Activated naive CD4-positive, alpha-beta T cell treated with anti-CD3 and anti-CD28 coated beads for 36 hours (primary cell): ENCODE measurements around the gene AVPR2. TPM values are rescaled to one million over a fixed set of nuclear protein-coding genes. Genes with fewer than 3 reads are reported as not detected.
A peak's percentile ranks its signal among the peaks of the same experiment; 100 is the strongest.

Experiments
- CTCF ChIA-PET: fragments of 350-600 bp; sonication (Branson Sonifier 250); formaldehyde crosslinking; loops from one replicate; lab custom pipeline; 2021; ENCODE audit warnings: antibody characterized with exemption; lab: Charles Lee
- DNase-seq: peaks from one replicate; pipeline ENCODE4 v3.0.0-alpha.2; 2020
- H3K27ac Mint-ChIP-seq: one replicate; pipeline ENCODE4 v1.8.0; 2021; ENCODE audit warnings: mild to moderate bottlenecking, mixed read lengths
- H3K27me3 Mint-ChIP-seq: one replicate; pipeline ENCODE4 v1.8.0; 2021; ENCODE audit warnings: low read depth, mixed read lengths
- H3K36me3 Mint-ChIP-seq: one replicate; pipeline ENCODE4 v1.8.0; 2021; ENCODE audit warnings: low read depth, mixed read lengths
- H3K4me1 Mint-ChIP-seq: one replicate; pipeline ENCODE4 v1.8.0; 2021; ENCODE audit warnings: low read depth, mixed read lengths
- H3K4me3 Mint-ChIP-seq: one replicate; pipeline ENCODE4 v1.8.0; 2021; ENCODE audit warnings: mild to moderate bottlenecking, moderate library complexity, mixed read lengths
- H3K9me3 Mint-ChIP-seq: one replicate; pipeline ENCODE4 v1.8.0; 2021; ENCODE audit warnings: mixed read lengths
- intact Hi-C: fragments of 100-400 bp; cut with micrococcal nuclease; formaldehyde crosslinking; loops from one replicate; pipeline ENCODE4 v1.15.1; 2023
- total RNA-seq, 2 experiments: library from RNA; stranded (reverse); gene quantifications; one replicate each; pipeline ENCODE4 v1.2.3, GENCODE V29; 2021

AVPR2 gene
- total RNA-seq, 2 experiments from 2014 or later, result not detected

DNA sequence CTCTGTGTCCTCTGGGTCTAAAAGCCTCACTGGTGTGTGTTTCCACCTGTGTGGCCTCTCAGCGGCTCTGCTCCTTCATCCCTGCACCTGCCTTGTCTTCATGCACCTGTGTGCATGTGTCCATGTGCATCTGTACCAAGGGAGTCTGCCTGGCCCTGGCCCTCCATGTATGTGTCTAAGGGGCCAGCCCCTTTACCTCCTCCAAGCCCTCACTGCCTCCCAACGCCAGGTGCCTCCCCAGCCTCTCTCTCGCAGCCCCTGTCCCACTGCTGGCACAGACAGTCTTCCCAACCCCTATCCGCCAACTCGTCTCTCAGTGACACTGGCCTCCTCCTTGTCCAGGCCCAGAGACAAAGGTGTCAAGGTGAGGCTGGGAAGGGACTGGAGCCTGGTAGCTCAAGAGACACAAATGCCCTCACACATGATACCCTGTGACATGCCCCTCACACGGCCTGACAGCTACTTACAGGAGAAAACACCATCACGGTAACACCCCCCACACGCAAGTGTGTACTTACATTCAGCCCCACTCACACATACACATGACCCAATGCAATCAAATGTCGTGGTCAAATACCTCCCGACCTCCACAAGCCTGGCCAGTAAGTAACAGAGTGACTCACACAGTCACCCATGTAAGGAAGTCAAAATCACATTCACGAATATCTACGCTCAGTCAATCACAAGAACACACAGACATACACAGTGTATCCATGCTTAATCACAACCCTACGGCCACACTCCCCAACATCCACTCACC is 29.9 kb upstream of the AVPR2 start:
- no peak for DNase-seq
- intact Hi-C loops, result loop anchor here (5.0 kb wide), 1 partner anchor 52 kb away; no protein-coding TSS in a partner anchor
- H3K27me3 Mint-ChIP-seq, result peaks cover 5% of the 10 kb centered on the region
- CTCF ChIA-PET, result no interaction called here
- no peaks in the 10 kb centered on the region for H3K9me3 Mint-ChIP-seq
- peaks cover 18% of the 10 kb centered on the region for H3K4me1 Mint-ChIP-seq
- no peak overlapping the region for H3K4me3 Mint-ChIP-seq
- no peaks in the 10 kb centered on the region for H3K36me3 Mint-ChIP-seq
- no peak overlapping the region for H3K27ac Mint-ChIP-seq

DNA sequence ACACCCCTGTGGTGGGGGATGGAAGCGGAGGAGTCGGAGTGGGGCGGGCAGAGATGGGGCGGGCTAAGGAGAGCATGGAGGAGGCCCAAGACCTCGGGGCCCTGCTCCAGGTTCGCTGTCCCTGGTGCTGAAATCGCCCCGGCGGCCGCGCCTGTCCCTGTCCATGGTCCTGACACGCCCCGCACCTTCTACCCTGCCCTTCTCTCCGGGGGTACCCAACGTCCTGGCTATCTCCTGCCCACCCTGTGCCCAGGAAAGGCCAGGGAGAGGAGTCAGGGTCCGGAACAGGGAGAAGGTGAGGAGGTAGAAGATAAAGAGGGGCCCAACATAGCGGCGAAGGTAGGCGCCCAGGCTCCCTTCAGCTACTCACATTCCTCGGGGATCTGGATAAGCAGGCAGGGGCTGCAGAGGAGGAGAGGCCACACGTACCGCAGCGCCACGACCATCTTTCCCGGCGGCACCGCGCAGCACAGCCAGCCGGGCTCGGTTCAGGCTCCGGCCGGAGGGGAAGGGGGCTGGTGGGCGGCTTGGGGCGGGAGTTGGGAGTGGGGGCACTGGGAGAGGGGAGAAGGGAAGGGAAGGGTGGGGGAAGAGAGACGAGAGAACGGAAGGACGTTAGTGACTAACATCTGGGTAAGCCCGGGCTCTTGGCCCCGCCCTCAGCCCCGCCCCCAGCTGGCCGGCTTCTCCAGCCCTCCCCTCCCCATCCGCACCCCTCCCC is 28.9 kb upstream of the AVPR2 start:
- no peak overlapping the region for H3K4me3 Mint-ChIP-seq
- intact Hi-C loops, result loop anchor here (5.0 kb wide), 1 partner anchor 53 kb away; no protein-coding TSS in a partner anchor
- DNase-seq, result peak; percentile 72
- peaks cover 18% of the 10 kb centered on the region for H3K4me1 Mint-ChIP-seq
- no peaks in the 10 kb centered on the region for H3K9me3 Mint-ChIP-seq
- CTCF ChIA-PET, result no interaction called here
- peaks cover 5% of the 10 kb centered on the region for H3K27me3 Mint-ChIP-seq
- no peaks in the 10 kb centered on the region for H3K36me3 Mint-ChIP-seq
- H3K27ac Mint-ChIP-seq, result no peak overlapping the region

DNA sequence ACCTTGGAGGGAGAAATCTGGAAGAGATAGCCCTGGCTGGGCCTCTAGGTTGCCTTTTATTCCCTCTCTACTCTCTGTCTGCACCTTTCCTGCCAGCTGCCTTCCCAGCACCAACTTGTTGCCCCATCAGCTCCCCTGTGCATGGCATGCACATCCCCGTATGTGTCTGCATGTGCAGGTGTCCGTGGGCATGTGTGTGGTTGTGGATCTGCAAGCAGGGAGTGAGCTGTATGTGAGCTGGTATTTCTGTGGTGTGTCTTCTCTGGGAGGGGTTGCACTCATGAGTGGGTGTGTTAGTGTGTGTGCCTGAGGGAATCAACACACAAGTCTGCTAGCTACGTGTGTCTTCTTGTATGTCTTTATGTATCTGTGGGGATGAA is 28.4 kb upstream of the AVPR2 start:
- CTCF ChIA-PET, result no interaction called here
- Mint-ChIP-seq H3K27me3 (peaks cover 5% of the 10 kb centered on the region), H3K36me3 (no peaks in the 10 kb centered on the region), H3K9me3 (no peaks in the 10 kb centered on the region), H3K4me1 (peaks cover 18% of the 10 kb centered on the region), H3K27ac (no peak overlapping the region), H3K4me3 (no peak overlapping the region)
- intact Hi-C loops, result loop anchor here (5.0 kb wide), 1 partner anchor 54 kb away; no protein-coding TSS in a partner anchor
- DNase-seq, result no peak

DNA sequence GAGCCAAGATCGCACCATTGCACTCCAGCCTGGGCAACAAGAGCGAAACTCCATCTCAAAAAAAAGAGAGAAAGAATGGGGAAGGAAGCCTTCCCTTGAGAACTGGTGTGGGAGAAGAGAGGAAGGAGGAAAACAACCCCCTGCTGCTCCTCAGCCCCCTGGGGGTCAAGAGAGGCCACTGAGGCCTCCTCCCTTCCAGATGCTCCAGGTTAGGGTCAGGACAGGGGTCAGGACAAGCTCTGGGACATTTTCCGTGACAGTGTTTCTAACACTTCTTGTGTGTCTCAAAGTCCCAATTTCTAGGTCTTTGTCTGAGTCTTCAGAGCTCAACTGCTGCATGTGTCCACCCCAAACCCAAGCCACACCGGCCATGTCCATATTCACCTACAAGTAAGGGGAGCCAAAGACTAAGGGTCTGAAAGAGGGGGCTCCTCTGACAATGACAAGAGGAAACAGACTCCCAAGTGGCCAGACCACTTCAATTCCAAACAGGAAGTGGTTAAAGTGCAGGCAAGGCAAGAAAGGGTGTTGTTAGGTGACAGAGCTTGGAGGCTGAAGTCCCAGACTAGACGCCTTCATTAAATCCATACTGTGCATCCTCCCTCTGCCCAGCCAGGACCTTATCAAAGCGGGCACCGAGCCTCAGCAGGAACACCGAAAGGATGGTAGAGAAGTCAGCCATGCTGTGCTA is 26.8 kb upstream of the AVPR2 start:
- Mint-ChIP-seq H3K27ac (no peak overlapping the region), H3K27me3 (peaks cover 5% of the 10 kb centered on the region), H3K9me3 (no peaks in the 10 kb centered on the region), H3K36me3 (no peaks in the 10 kb centered on the region), H3K4me3 (no peak overlapping the region), H3K4me1 (peaks cover 18% of the 10 kb centered on the region)
- DNase-seq, result no peak
- CTCF ChIA-PET, result no interaction called here
- intact Hi-C loops, result loop anchor here (5.0 kb wide), 1 partner anchor 55 kb away; no protein-coding TSS in a partner anchor

DNA sequence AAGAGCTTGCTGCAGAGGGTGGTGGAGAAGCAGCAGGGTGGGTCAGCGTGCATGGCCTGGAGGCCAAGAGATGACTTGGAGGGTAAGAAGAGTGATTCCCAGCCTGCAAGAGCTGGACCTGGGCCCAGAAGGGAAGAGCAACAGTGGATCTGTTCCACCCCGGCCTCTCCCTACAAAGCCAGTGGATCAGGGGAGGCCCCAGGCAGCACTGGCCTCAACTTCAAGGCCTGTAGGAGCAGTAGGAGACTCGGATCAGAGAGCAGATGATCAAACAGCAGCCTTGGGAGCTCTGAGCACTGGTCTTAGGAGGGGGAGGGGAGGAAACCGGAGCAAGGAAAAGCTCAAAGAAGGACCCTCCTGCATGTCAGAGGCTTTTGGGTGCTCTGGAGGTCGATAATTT is 26.1 kb upstream of the AVPR2 start:
- H3K4me1 Mint-ChIP-seq, result peaks cover 18% of the 10 kb centered on the region
- intact Hi-C loops, result loop anchor here (5.0 kb wide), 1 partner anchor 56 kb away; no protein-coding TSS in a partner anchor
- DNase-seq, result no peak
- H3K4me3 Mint-ChIP-seq, result no peak overlapping the region
- no peaks in the 10 kb centered on the region for H3K9me3 Mint-ChIP-seq
- H3K27ac Mint-ChIP-seq, result no peak overlapping the region
- CTCF ChIA-PET, result no interaction called here
- no peaks in the 10 kb centered on the region for H3K36me3 Mint-ChIP-seq
- peaks cover 5% of the 10 kb centered on the region for H3K27me3 Mint-ChIP-seq

DNA sequence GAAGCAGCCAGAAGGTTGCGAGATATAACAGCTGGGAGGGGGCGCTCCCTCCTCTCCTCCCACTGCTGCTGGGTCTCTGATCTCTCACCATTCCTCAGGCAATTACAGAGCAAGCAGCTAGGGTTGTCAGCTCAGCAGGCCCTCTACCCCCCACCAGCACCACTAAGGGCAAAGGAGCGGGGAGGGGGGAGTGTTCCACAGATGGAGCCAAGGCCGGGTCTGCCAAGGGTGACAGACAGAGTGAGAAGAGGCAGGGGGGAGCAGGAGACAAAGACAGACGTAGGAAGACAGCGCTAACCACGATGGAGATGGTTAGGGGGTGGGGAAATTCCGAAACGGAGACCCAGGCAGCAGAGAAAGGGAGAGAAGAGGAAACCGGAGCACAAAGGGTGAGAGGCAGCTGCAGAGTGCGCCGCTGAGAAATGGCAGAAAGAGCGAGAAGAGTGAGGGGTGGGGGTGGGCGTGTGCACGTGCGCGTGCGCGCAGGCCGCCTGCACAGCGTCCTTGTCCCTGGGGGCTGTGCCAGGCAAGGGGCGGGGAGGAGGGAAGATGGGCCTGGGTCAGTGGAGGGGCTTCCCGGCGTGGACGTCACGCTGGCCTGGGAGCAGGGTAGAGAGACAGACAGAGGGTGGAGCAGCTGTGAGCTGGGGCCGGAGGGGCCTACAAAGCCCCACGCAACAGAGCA is 25.4 kb upstream of the AVPR2 start:
- H3K4me1 Mint-ChIP-seq, result peaks cover 18% of the 10 kb centered on the region
- peak overlapping the region; percentile 34 for H3K4me3 Mint-ChIP-seq
- H3K9me3 Mint-ChIP-seq, result no peaks in the 10 kb centered on the region
- H3K27ac Mint-ChIP-seq, result no peak overlapping the region
- peaks cover 5% of the 10 kb centered on the region for H3K27me3 Mint-ChIP-seq
- intact Hi-C loops, result loop anchor here (5.0 kb wide), 1 partner anchor 57 kb away; no protein-coding TSS in a partner anchor
- H3K36me3 Mint-ChIP-seq, result no peaks in the 10 kb centered on the region
- peak; percentile 32 for DNase-seq
- CTCF ChIA-PET, result no interaction called here

DNA sequence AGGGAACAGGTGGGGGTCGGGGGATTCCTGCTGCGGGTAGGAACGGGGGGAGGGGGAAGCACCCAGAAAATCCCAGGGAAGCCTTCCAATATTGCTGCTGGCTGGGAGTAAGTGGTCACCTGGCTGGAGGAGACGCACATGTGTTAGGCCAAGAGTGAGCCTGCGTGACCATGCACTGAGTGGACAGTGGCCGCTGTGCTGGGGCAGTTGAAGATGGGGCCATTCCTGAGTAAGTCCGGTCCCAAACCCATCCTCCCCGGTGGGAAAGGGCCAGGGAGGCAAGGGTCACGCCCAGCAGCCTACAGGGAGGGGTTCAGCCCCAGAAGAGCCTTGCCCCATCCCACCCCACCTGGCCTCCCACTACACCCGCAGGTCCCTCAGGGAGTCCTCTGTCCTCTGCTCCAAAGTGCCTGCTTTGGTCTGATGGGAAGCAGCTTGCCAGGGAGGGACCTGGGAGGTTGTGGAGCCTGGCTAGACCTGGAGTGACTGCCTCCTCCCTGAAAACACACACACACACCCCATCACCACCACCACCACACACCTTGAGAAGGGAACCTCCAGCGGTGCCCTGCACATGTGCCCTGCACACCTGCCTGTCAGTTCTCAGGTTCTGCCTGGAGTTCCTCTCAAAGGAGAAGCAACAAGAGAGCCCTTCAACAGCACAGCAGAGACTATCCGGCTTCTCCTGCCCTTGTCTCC is 24.6 kb upstream of the AVPR2 start:
- Mint-ChIP-seq H3K4me3 (no peak overlapping the region), H3K36me3 (no peaks in the 10 kb centered on the region)

DNA sequence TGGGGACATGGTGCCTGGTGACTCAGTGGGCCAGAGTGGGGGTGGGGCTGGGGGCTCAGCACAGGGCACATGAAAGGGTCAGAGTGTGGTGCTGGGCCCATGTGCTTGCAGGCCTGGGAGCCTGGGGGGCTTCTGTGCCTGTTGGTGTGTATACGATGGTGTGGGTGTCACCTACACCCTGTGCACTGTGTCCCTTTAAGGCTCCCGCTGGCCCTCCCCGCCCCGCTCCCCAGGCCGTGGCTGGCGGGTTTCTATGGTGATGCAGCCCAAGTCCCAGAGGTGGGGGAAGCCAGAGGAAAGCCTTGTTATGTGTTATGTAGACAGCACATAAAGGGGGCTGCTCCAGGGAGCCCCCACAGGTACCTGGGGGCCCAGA is 24.0 kb upstream of the AVPR2 start:
- no peak overlapping the region for H3K27ac Mint-ChIP-seq
- CTCF ChIA-PET, result no interaction called here
- peaks cover 21% of the 10 kb centered on the region for H3K4me1 Mint-ChIP-seq
- no peak for DNase-seq
- intact Hi-C loops, result no loop called here
- no peaks in the 10 kb centered on the region for H3K9me3 Mint-ChIP-seq
- no peaks in the 10 kb centered on the region for H3K36me3 Mint-ChIP-seq
- peaks cover 12% of the 10 kb centered on the region for H3K27me3 Mint-ChIP-seq
- H3K4me3 Mint-ChIP-seq, result no peak overlapping the region

More for the DNA sequence above, 24.6 kb upstream of the AVPR2 start:
- intact Hi-C loops, result loop anchor here (5.0 kb wide), 1 partner anchor 58 kb away; no protein-coding TSS in a partner anchor
- no peaks in the 10 kb centered on the region for H3K9me3 Mint-ChIP-seq
- H3K27me3 Mint-ChIP-seq, result peaks cover 8% of the 10 kb centered on the region
- CTCF ChIA-PET, result no interaction called here
- DNase-seq, result no peak
- H3K27ac Mint-ChIP-seq, result no peak overlapping the region
- peaks cover 20% of the 10 kb centered on the region for H3K4me1 Mint-ChIP-seq

DNA sequence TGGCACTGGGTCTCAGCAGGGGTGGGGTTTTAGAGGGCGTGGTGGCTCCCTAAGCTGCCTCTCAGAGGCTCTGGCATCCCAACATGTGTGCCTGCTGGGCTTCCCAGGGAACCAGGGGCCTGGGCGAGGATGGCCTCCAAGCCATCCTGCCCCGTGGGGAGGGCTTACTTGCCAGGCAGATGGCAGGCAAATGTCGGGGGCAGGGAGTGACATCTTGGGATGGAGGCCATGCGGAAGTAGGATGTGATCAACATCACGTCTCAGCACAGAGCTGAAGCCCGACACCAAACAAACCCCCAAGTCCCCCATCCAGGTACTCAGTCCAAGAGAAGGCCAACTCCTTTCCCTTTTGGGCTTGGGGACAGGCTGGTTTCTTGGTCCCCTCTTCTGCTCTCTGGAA is 23.2 kb upstream of the AVPR2 start:
- Mint-ChIP-seq H3K4me3 (no peak overlapping the region), H3K36me3 (no peaks in the 10 kb centered on the region), H3K27me3 (peaks cover 10% of the 10 kb centered on the region), H3K9me3 (no peaks in the 10 kb centered on the region), H3K27ac (no peak overlapping the region), H3K4me1 (peaks cover 18% of the 10 kb centered on the region)
- DNase-seq, result no peak
- intact Hi-C loops, result no loop called here
- CTCF ChIA-PET, result no interaction called here

DNA sequence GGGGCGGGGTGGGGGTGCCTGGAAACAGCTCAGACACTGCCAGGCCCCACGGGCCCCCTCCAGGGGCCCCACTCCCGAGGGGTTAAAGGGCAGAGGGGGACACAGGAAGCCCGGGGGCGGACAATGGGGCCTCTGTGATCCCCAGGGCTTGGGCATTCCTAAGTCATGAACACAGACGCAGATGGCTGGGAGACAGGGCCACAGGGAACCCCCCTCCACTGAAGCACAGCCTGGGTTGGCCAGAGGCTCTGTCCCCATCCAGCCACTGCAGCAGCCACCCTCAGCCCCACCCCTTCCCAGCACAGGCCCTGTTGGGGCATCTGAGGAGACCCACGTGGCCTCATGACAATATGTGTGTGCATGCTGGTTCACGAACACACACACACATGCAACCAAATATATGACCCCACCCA is 22.4 kb upstream of the AVPR2 start:
- Mint-ChIP-seq H3K9me3 (no peaks in the 10 kb centered on the region), H3K27me3 (peaks cover 8% of the 10 kb centered on the region), H3K4me1 (peaks cover 17% of the 10 kb centered on the region), H3K4me3 (no peak overlapping the region), H3K36me3 (no peaks in the 10 kb centered on the region), H3K27ac (no peak overlapping the region)
- no peak for DNase-seq
- intact Hi-C loops, result no loop called here
- CTCF ChIA-PET, result no interaction called here

DNA sequence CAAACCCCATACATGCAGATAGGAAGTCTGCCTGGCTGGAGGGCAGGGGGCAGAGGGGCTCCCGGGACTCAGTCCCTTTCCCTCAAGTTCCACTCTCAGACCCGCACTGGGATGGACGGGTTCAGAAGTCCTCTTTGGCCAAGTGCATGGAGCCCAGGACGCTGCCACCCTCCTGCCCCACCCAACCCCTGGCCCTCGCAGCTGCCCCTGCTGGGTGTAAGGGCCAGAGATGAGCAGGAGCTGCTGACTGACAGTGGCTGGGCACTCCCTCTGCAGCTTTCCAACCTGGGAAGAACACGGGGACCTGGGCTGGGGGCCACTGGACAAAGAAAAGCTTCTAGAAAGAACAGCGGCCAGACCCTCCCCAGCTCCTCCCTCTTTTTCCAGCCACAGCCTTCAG is 21.9 kb upstream of the AVPR2 start:
- Mint-ChIP-seq H3K4me1 (peaks cover 17% of the 10 kb centered on the region), H3K27ac (no peak overlapping the region), H3K36me3 (no peaks in the 10 kb centered on the region), H3K27me3 (peaks cover 8% of the 10 kb centered on the region), H3K9me3 (no peaks in the 10 kb centered on the region), H3K4me3 (no peak overlapping the region)
- no peak for DNase-seq
- intact Hi-C loops, result no loop called here
- CTCF ChIA-PET, result no interaction called here
